Measurements from ENCODE around the gene MYL7.

MYL7 gene

GRCh38 chr7:44158096-44158872 is 17.2 kb upstream of the MYL7 start:
- no peak overlapping the region for H3K27ac ChIP-seq
- H3K9me3 ChIP-seq: no peaks in the 10 kb centered on the region
- no peaks in the 10 kb centered on the region for H3K4me1 ChIP-seq (ENCODE audit: control insufficient read depth in 1 of 2, insufficient read depth in 1 of 2, low read depth in 1 of 2, low read length in 1 of 2)
- no peaks in the 10 kb centered on the region for H3K27me3 ChIP-seq
- TF ChIP-seq, protein P1, sequence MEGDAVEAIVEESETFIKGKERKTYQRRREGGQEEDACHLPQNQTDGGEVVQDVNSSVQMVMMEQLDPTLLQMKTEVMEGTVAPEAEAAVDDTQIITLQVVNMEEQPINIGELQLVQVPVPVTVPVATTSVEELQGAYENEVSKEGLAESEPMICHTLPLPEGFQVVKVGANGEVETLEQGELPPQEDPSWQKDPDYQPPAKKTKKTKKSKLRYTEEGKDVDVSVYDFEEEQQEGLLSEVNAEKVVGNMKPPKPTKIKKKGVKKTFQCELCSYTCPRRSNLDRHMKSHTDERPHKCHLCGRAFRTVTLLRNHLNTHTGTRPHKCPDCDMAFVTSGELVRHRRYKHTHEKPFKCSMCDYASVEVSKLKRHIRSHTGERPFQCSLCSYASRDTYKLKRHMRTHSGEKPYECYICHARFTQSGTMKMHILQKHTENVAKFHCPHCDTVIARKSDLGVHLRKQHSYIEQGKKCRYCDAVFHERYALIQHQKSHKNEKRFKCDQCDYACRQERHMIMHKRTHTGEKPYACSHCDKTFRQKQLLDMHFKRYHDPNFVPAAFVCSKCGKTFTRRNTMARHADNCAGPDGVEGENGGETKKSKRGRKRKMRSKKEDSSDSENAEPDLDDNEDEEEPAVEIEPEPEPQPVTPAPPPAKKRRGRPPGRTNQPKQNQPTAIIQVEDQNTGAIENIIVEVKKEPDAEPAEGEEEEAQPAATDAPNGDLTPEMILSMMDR (IDR thresholded peaks at IDR 0.05): no peak
- no peak overlapping the region for H3K4me3 ChIP-seq (ENCODE audit: low read depth in 1 of 2, low read length in 1 of 2)
- no peaks in the 10 kb centered on the region for H3K36me3 ChIP-seq

- Histone ChIP-seq H3K27me3 (no peaks in the 10 kb centered on the region), H3K4me3 (ENCODE audit: low read depth in 1 of 2, low read length in 1 of 2) (no peak overlapping the region), H3K36me3 (no peaks in the 10 kb centered on the region), H3K27ac (no peak overlapping the region), H3K4me1 (ENCODE audit: control insufficient read depth in 1 of 2, insufficient read depth in 1 of 2, low read depth in 1 of 2, low read length in 1 of 2) (no peaks in the 10 kb centered on the region), H3K9me3 (no peaks in the 10 kb centered on the region)
- TF ChIP-seq, protein P1 (IDR thresholded peaks at IDR 0.05): no peak
Measured at GRCh38 chr7:44157116-44158080, 16.3 kb upstream of the MYL7 start.

DNA sequence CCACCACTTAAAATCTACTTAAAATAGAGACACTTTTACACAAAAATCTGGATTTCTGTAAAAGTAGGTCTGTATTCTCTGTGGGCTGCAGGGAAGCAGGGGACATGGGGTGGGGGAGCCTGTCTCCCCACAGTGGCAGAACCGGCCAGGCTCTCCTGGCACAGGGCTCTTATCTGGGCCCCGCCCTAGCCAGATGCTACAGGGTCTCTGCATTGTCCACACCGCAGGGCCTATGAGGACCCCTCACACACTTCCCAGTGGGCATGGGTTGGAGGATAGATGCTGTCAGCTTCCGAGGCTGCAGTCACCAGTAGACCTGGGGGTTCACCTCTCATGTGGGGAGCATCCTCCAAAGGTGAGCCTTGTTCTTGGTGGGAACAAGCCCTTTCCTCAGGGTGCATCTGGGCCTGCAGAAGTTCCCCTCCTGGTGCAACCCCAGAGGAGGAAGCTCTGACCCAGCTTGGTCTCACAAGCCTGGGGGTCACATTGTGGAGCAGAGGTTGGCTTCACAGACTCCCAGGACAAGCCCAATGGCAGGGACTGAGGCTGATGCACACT is 15.4 kb upstream of the MYL7 start:
- Histone ChIP-seq H3K27ac (no peak overlapping the region), H3K27me3 (no peaks in the 10 kb centered on the region), H3K4me1 (ENCODE audit: control insufficient read depth in 1 of 2, insufficient read depth in 1 of 2, low read depth in 1 of 2, low read length in 1 of 2) (no peaks in the 10 kb centered on the region), H3K9me3 (no peaks in the 10 kb centered on the region), H3K4me3 (ENCODE audit: low read depth in 1 of 2, low read length in 1 of 2) (no peak overlapping the region), H3K36me3 (no peaks in the 10 kb centered on the region)
- TF ChIP-seq, protein P1 (IDR thresholded peaks at IDR 0.05): no peak

DNA sequence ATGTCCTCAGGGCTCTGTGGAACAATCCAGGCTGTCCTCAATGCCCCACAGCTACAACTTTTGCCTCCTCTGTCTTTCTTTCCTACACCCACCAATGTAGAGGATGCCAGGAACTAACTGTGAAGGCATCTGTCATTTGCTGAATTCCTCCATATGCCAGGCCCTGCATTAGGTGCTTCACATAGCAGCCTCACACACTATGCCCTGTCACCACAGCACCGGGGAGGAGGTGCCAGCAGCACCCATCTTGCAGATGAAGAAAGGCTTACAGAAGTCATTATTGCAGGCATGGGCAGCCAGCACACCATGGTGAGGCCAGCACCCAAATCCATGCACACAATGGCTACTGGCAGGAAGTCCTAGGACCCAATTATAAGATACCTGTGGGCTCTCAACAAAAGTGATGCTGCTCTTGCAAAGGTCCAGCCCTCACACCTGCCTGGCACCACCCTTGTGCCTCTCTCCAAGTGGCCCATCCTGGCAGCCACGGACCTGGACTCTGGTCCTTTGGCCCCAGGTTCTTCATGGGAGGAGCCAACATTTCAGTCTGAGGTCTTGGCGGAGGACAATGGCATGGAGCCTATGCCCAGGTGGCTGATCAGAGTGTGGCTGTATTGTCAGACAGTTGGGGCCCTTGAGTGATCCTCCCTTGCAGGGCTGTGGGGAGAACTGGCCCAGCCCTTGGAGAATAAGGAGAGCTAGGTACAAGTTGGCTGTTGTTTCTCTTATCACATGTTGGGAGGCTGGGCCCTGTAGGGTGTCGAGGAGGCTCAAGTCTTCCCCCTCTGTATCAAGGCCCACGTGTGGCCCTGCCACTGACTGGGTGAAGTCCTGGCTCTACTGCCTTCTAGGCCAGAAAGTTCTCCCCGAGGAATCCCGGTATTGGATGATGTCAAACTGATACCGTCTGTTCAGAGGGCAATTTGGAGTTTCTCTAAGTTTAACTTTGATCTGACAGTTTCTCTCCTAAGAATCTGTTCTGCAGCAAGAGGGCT is 14.4 kb upstream of the MYL7 start:
- Histone ChIP-seq H3K4me3 (ENCODE audit: low read depth in 1 of 2, low read length in 1 of 2) (no peak overlapping the region), H3K4me1 (ENCODE audit: control insufficient read depth in 1 of 2, insufficient read depth in 1 of 2, low read depth in 1 of 2, low read length in 1 of 2) (no peaks in the 10 kb centered on the region), H3K27me3 (no peaks in the 10 kb centered on the region), H3K9me3 (no peaks in the 10 kb centered on the region), H3K36me3 (no peaks in the 10 kb centered on the region), H3K27ac (no peak overlapping the region)
- TF ChIP-seq, protein P1 (IDR thresholded peaks at IDR 0.05): no peak

- Histone ChIP-seq H3K36me3 (no peaks in the 10 kb centered on the region), H3K9me3 (no peaks in the 10 kb centered on the region), H3K27ac (no peak overlapping the region), H3K4me3 (ENCODE audit: low read depth in 1 of 2, low read length in 1 of 2) (no peak overlapping the region), H3K4me1 (ENCODE audit: control insufficient read depth in 1 of 2, insufficient read depth in 1 of 2, low read depth in 1 of 2, low read length in 1 of 2) (no peaks in the 10 kb centered on the region), H3K27me3 (no peaks in the 10 kb centered on the region)
- TF ChIP-seq, protein P1 (IDR thresholded peaks at IDR 0.05): no peak
Measured at GRCh38 chr7:44154703-44155102, 13.6 kb upstream of the MYL7 start.

Measured in neutrophil (primary cell).